DMS153 (cell line): Measurements from ENCODE around the gene FAM20C.
A peak's percentile ranks its signal among the peaks of the same experiment; 100 is the strongest.

Experiments used
- DNase-seq: peaks from one replicate; lab custom pipeline; 2025; lab: John Stamatoyannopoulos, UW

FAM20C gene

GRCh38 chr7:209906-210305 is 17.5 kb downstream of the FAM20C start:
- no peak for DNase-seq

- no peak for DNase-seq
These were observed 18.1 kb downstream of the FAM20C start for GRCh38 chr7:210401-210925.

DNA sequence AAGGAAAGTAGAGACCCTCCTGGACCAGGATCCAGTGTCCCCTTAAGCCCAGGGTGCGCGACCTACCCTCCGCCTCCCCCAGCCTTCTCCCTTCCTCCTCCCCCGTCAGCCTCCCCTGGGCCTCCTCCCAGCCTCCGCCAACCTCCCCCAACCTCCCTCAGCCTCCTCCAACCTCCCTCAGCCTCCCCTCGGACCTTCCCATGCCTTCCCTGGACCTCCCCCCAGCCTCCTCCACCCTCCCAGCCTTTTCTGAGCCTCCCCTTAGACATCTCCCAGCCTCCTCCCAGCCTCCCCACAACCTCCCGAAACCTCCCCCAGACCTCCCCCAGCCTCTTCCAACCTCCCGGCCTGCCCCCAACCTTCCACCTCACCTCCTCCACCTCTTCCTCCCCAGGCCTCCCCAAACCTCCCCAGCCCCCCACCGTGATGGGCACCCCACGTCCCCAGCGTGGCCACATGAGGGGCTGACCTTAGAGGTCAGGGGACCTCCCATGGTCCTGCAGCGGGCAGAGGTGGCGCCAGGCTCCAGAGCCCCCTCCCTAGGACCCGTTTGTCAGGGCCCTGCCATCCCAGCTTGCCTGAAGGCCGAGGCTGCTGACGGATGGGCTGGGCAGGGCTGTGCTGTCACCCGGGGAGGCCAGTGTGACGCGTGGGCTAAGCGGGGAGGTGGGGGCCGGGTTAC is 18.8 kb downstream of the FAM20C start:
- no peak for DNase-seq

GRCh38 chr7:211715-212058 is 19.3 kb downstream of the FAM20C start:
- DNase-seq, result no peak

GRCh38 chr7:212754-213153 is 20.4 kb downstream of the FAM20C start:
- no peak for DNase-seq

DNA sequence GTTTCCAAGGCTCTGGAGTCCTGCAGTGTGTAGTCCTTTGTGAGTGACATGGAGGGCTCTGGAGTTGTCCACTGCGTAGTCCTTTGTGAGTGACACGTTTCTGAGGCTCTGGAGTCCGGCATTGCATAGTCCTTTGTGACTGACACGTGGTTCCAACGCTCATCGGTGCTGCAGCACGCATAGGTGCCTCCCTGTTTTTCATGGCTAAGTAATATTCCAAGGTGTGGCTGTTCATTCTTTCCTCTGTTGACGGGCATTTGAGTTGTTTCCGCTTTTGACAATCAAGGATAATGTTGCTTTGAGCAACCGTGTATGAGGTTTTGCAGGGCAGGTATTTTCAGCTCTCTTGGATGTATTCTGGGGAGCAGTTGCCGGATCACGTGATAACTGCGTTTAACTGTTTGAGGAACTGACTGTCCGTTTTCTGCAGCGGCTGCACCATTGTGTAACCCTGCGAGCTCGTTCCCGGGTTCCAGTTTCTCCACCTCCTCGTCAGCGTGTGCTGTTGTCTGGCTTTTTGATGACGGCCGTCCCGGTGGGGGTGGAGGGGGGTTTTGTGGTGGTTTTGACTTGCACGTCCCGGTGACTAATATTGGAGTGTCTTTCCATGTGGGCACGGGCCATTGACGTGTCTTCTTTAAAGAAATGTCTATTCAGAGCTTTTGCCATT is 21.1 kb downstream of the FAM20C start:
- DNase-seq, result no peak

DNA sequence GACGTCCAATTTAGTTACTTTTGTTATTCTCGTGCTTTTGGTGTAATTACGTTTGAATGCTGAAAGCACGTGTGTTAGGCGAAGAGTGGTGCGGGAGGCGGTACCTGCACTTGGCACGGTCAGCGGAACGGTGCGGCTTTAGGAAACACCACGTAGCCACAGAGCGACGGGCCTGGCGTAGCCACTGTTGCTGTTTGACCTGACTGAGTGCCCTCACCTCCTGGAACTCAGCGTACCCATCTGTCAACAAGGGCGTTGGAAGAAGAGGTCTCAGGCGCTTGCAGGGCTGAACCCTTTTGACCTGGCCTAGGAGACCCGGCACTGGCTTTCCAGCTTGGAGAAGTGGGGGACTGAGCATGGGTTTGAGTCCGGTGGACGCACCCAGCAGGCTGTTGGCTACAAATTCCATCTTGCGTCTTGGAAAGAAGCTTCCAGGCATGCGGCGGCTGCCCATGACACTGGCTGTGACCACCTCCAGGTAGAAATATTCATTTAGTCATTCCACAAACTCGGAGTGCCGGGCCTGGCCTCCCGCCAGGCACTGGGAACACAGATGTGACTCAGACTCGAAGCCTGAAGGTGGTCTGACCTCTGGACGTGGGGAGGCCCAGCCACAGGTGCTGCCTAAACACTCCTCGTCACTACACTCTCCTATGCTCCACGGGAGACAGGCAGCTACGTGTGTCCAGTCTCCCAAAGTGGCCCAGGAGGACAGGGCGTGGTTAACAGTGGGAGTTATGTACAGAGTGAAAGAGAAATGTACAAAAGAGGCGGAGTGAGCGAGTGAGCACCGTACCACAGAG is 22.2 kb downstream of the FAM20C start:
- DNase-seq, result peak; percentile 35

DNA sequence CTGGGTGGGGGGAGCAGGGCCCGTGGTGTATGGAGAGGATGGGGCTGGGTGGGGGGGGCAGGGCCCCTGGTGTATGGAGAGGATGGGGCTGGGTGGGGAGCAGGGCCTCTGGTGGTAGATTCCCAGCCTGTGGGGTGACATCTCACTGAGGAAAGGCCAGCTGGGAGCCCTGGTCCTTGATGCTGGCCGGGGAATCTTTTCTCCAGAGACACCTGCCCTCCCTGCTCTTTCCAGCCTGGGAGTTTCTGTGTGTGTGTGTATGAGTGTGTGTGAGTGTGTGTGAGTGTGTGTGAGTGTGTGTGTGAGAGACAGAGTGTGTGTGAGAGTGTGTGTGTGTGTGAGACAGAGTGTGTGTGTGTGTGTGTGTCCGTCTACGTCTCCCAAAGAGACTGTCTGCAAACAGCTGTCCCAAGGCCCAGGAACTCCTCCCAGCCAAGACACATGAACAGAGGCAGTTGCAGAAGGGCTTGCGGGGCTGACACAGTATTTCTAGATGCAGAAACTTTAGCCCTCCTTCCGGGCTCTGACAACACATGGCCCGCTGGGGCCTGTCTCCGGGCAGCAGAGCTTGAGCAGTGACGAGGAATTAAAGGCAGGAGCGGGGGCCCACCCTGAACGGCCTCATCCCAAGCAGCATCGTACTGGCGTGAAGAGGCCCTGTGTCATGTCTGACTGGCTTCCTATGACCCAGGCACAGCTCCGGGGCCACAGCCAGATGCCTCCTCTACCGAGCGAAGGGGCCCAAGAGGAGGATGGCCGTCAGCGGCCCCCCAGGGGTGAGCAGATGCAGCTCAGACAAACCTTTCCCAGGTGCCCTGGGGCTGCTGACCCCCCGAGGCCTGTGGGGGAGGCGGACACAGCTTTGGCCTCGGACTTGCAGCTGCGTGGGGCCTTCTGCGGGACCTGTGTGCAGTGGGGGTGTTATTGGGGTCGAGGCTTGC is 24.3 kb downstream of the FAM20C start:
- DNase-seq, result no peak

GRCh38 chr7:217781-218180 is 25.4 kb downstream of the FAM20C start:
- no peak for DNase-seq

DNA sequence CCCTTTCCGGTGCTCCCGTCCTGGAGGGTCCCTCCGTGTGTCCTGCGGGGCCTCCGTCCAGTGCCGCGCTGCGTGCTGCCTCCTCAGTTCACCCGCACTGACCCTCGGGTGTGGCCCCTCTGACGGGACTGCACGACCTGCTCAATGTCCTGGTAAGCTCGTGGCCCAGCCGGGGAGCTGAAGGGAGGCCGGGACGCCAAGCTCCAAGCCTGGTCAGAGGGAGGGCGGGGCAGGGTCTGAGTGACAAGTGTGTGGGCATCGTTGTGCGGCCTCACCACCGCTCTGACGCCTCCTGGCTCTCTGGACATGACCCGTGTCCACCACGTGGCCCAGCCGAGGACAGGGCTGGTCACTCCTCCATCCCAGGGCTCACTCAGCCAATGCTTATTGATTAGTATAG is 25.9 kb downstream of the FAM20C start:
- DNase-seq, result no peak

- no peak for DNase-seq
These were observed 26.7 kb downstream of the FAM20C start for GRCh38 chr7:218896-219580.

DNA sequence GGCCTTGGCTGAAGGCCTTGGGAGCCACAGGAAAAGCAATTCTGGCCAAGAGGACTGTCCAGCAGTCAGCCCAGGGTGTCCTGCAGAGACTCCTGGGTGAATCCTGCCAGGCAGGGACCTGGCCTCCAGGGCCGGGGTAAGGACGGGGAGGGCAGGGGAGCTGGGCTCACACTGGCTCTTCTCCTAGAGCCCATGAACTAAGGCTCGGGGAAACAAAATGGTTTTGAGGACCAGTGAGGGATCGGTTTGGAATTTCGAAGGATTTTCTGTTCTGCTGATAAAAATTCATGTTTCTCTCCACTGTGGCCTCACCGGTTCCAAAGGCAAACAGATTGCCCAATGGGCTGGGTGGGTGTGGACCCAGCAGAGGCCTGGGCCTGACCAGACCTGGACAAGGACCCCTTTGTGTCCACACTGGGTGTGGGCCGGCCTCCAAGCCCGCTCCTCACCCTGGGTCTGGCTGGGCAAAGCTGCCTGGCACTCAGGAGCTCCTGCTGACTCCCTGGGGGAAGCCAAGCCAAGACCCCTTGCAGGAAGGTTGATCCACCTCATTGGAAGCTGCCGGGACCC is 27.3 kb downstream of the FAM20C start:
- DNase-seq, result no peak

- peak; percentile 23 for DNase-seq
These were observed 27.9 kb downstream of the FAM20C start for GRCh38 chr7:220151-220841.

DNA sequence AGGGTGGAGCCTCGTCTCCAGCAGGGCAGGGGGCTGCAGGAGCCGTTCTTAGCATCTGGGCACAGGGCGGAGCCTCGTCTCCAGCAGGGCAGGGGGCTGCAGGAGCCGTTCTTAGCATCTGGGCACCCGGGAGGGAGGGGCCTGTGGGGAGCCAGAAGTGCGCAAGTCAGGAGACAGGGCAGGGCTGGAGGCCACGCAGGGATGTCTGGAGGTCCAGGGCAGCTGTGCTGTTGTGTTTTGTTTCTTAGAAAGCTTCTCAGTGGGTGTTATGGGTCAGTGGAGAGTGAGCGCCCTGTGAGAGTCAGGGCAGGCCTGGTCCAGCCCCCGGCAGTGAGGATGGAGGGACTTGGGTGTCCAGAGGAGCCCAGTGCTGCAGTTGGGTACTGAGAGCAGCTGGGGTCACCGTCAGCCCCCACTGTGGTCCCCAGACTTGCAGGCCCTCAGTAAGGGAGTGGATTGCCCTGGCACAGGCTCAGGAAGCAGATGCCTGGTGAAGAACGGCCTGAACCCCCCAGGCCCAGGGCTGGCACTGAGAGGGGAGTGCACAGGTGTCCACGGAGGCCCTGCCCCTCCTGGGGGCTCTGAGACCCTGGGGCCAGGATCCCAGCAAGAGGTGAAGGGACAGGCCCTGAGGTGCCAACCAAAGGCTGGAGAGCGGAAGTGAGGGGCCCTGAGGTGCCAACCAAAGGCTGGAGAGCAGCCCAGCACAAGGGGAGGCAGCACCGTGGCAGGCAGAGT is 29.8 kb downstream of the FAM20C start:
- no peak for DNase-seq

DNA sequence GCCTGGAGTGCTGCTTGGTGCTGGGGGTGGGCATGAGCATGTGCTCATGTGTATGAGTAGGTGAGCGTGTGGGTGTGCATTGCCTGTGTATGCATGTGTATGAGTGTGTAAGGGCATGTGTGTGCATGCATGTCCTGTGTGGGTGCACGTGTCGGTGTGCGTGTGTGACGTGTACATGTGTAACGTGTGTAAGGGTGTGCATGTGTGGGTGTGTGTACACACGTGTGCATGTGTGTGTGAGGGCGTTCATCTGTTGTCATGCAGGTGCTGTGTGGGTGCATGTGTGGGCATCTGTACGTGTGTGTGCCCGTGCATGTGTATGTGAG is 30.3 kb downstream of the FAM20C start:
- no peak for DNase-seq

- no peak for DNase-seq
These were observed 30.9 kb downstream of the FAM20C start for GRCh38 chr7:223118-223800.

DNA sequence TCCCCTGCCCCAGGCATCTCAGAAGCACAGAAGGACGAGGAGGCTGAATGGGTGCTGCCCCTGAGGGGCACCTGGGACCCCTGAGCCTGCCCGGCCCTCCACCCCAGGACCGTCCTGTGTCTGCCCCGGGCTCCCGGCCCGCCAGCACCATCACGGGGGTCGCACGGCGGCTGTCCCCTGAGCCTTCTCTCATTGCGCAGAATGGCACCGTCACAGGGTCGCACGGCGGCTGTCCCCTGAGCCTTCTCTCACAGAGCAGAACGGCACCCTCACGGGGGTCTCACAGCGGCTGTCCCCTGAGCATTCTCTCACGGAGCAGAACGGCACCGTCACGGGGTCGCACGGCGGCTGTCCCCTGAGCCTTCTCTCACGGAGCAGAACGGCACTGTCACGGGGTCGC is 31.5 kb downstream of the FAM20C start:
- DNase-seq, result no peak

DNA sequence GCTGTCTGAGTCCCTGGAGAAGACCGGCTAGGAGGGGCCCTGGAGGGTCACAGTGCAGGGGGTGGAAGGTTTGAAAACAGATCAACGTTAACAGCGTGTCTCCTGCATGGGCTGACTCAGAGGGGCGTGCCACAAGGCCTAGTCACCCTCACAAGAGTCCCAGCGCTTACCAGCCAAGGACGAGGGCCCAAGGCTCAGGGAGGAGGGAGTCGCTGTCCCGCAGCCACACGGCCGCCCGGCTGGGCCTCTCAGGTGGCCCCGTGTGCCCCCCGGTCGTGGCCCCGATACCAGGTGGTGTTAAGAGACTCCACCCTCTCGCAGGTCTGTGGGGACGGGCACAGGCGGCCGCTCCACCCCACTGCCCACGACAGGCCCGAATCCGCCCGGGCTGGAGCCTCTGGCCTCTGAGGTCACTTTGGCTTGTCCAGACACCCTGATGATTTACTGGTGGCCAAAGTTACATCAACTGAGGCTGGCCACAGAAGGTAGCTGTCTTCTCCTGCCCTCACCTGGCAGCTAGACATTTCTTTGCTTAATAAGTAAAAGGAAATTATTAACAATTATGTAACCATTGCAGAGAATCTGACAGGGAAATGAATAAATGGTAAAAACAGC is 34.0 kb downstream of the FAM20C start:
- DNase-seq, result no peak

DNA sequence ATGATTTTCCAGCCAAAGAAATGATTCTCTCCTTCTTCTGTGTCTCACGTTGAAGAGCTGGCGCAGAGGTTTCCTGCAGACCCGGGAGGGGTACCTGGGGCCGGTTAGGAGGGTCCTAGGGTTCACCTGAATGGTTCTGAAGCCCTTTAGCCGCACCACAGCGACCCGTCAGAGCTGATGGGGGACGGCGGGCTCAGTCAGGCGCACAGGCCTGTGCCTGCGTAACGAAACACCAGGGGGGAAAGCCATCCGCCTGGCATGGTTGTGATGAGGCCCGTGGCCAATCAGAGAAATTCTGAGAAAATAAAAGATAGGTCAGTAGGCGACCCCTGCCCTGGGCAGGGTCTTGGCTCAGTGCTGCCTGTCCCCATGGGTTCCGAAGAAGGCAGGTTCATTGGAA is 35.6 kb downstream of the FAM20C start:
- no peak for DNase-seq
